ENCODE measurements around the gene MKLN1. TPM values are rescaled to one million over a fixed set of nuclear protein-coding genes. Genes with fewer than 3 reads are reported as not detected.

The MKLN1 gene
- total RNA-seq, 2 experiments from 2014 or later: 12.1 to 56.6 TPM

GRCh38 chr7:131358636-131359035, 31.0 kb downstream of the MKLN1 start:
- H3K36me3 ChIP-seq (ENCODE audit: insufficient read depth, low read length): no peaks in the 10 kb centered on the region; the same call in 1 of the 2 replicates
- no peak overlapping the region for H3K27ac ChIP-seq (ENCODE audit: low read depth, low read length, poor library complexity, severe bottlenecking)
- peaks cover 5% of the 10 kb centered on the region for H3K4me1 ChIP-seq (ENCODE audit: insufficient read depth, low read length, poor library complexity, severe bottlenecking)
- DNase-seq (ENCODE audit: low spot score): no peak
- CTCF ChIA-PET (ENCODE audit: unreplicated experiment): no interaction called here
- no peaks in the 10 kb centered on the region for H3K9me2 ChIP-seq (ENCODE audit: insufficient read depth, low read length)
- no peaks in the 10 kb centered on the region; the same call in 1 of the 2 replicates for H4K20me1 ChIP-seq (ENCODE audit: insufficient read depth, low read length)
- POLR2A ChIA-PET: interaction anchor here (0.8 to 1.2 kb wide), 3 partner anchors 19 to 249 kb away, joined by 4 to 7 read pairs (median 4); no protein-coding TSS in a partner anchor
- H3K4me3 ChIP-seq (ENCODE audit: low read depth, low read length, poor library complexity, severe bottlenecking): no peak overlapping the region
- BruUV-seq (replicated peaks): no TSS peak
- intact Hi-C loops (cut with micrococcal nuclease; ENCODE audit: unreplicated experiment): no loop called here
- no peaks in the 10 kb centered on the region for H3K9me3 ChIP-seq (ENCODE audit: low read length)
- peaks cover 97% of the 10 kb centered on the region for H3K79me2 ChIP-seq (ENCODE audit: insufficient read depth, low read depth, low read length)
- TF ChIP-seq EZH2phosphoT487 (IDR thresholded peaks at IDR 0.05; ENCODE audit: borderline replicate concordance, low read depth, low read length): no peak
- no peak for TF ChIP-seq CTCF (conservative IDR thresholded peaks at IDR 0.05; ENCODE audit: low read length)
- no peak overlapping the region for H3K4me2 ChIP-seq (ENCODE audit: low read length)
- no peak overlapping the region for H2AFZ ChIP-seq (ENCODE audit: low read length)

- Histone ChIP-seq H4K20me1 (ENCODE audit: insufficient read depth, low read length) (no peaks in the 10 kb centered on the region; the same call in 1 of the 2 replicates), H3K9me3 (ENCODE audit: low read length) (no peaks in the 10 kb centered on the region), H3K36me3 (ENCODE audit: insufficient read depth, low read length) (no peaks in the 10 kb centered on the region; the same call in 1 of the 2 replicates), H3K4me2 (ENCODE audit: low read length) (no peak overlapping the region), H3K27ac (ENCODE audit: low read depth, low read length, poor library complexity, severe bottlenecking) (no peak overlapping the region), H3K79me2 (ENCODE audit: insufficient read depth, low read depth, low read length) (peaks cover 97% of the 10 kb centered on the region), H3K4me3 (ENCODE audit: low read depth, low read length, poor library complexity, severe bottlenecking) (no peak overlapping the region), H2AFZ (ENCODE audit: low read length) (no peak overlapping the region), H3K9me2 (ENCODE audit: insufficient read depth, low read length) (no peaks in the 10 kb centered on the region), H3K4me1 (ENCODE audit: insufficient read depth, low read length, poor library complexity, severe bottlenecking) (peaks cover 5% of the 10 kb centered on the region)
- intact Hi-C loops (cut with micrococcal nuclease; ENCODE audit: unreplicated experiment): no loop called here
- POLR2A ChIA-PET: interaction anchor here (0.7 to 1.2 kb wide), 3 partner anchors 20 to 33 kb away, joined by 3 to 7 read pairs (median 4); no protein-coding TSS in a partner anchor
- no peak for TF ChIP-seq CTCF (conservative IDR thresholded peaks at IDR 0.05; ENCODE audit: low read length)
- no peak for TF ChIP-seq EZH2phosphoT487 (IDR thresholded peaks at IDR 0.05; ENCODE audit: borderline replicate concordance, low read depth, low read length)
- no TSS peak for BruUV-seq (replicated peaks)
- CTCF ChIA-PET (ENCODE audit: unreplicated experiment): no interaction called here
- no peak for DNase-seq (ENCODE audit: low spot score)
Observed at GRCh38 chr7:131359136-131359776, 31.6 kb downstream of the MKLN1 start.

GRCh38 chr7:131363719-131364118, 36.0 kb downstream of the MKLN1 start:
- POLR2A ChIA-PET: interaction anchor here (0.7 to 2.5 kb wide), 3 partner anchors 8 to 1171 kb away, joined by 3 to 8 read pairs (median 4); no protein-coding TSS in a partner anchor
- intact Hi-C loops (cut with micrococcal nuclease; ENCODE audit: unreplicated experiment): no loop called here
- H3K36me3 ChIP-seq (ENCODE audit: insufficient read depth, low read length): no peaks in the 10 kb centered on the region
- no peak overlapping the region for H2AFZ ChIP-seq (ENCODE audit: low read length)
- no peaks in the 10 kb centered on the region for H3K9me2 ChIP-seq (ENCODE audit: insufficient read depth, low read length)
- TF ChIP-seq EZH2phosphoT487 (IDR thresholded peaks at IDR 0.05; ENCODE audit: borderline replicate concordance, low read depth, low read length) (no peak), CTCF (conservative IDR thresholded peaks at IDR 0.05; ENCODE audit: low read length) (no peak)
- no peaks in the 10 kb centered on the region for H3K9me3 ChIP-seq (ENCODE audit: low read length)
- 0 out of 2 replicates have a peak, but pooled peaks cover 4% of the 10 kb centered on the region for H4K20me1 ChIP-seq (ENCODE audit: insufficient read depth, low read length)
- BruUV-seq (replicated peaks): no TSS peak
- DNase-seq (ENCODE audit: low spot score): no peak
- H3K4me3 ChIP-seq (ENCODE audit: low read depth, low read length, poor library complexity, severe bottlenecking): no peak overlapping the region
- H3K27ac ChIP-seq (ENCODE audit: low read depth, low read length, poor library complexity, severe bottlenecking): no peak overlapping the region
- CTCF ChIA-PET (ENCODE audit: unreplicated experiment): no interaction called here
- no peak overlapping the region for H3K4me2 ChIP-seq (ENCODE audit: low read length)
- H3K79me2 ChIP-seq (ENCODE audit: insufficient read depth, low read depth, low read length): peaks cover 89% of the 10 kb centered on the region
- peaks cover 3% of the 10 kb centered on the region for H3K4me1 ChIP-seq (ENCODE audit: insufficient read depth, low read length, poor library complexity, severe bottlenecking)
